Ovary (tissue), 9 donors: ENCODE measurements around the gene DGCR8. TPM values are rescaled to one million over a fixed set of nuclear protein-coding genes. Genes with fewer than 3 reads are reported as not detected.

Experiments
- DNase-seq, 5 donors: peaks; one replicate each; pipeline ENCODE4 v3.0.0-alpha.2; 2019 to 2020
- H3K27ac ChIP-seq, 2 donors: fragments of 200-600 bp; one replicate each; pipeline versions ENCODE4 v1.5.1 to v1.8.0; 2019 to 2022
- H3K27me3 ChIP-seq: fragments of 200-600 bp; one replicate; pipeline ENCODE4 v1.8.0; 2022
- H3K36me3 ChIP-seq: fragments of 200-600 bp; sonication (generic); one replicate; pipeline ENCODE4 v1.5.1; 2019
- H3K4me1 ChIP-seq: one replicate; pipeline ENCODE4 v1.8.1; 2013; ENCODE audit warnings: mild to moderate bottlenecking, moderate library complexity; ENCODE audit not compliant: insufficient read depth
- H3K4me3 ChIP-seq: fragments of 200-600 bp; sonication (generic); one replicate; pipeline ENCODE4 v1.5.1; 2017
- H3K9me3 ChIP-seq, 2 donors: fragments of 200-600 bp in 1 of 2; sonication (generic) in 1 of 2; one replicate each; pipeline versions ENCODE4 v1.5.1 to v1.8.1; 2013 to 2019; ENCODE audit warnings: mild to moderate bottlenecking in 1 of 2, moderate library complexity in 1 of 2
- EP300 ChIP-seq: sonication (generic); formaldehyde crosslinking; IDR thresholded peaks from one replicate; pipeline ENCODE4 v1.6.1; 2017; ENCODE audit warnings: antibody characterized with exemption
- POLR2A ChIP-seq: fragments of 450-650 bp; IDR thresholded peaks from one replicate; pipeline ENCODE4 v1.6.1; 2017; ENCODE audit warnings: antibody characterized with exemption, mild to moderate bottlenecking, moderate library complexity
- WGBS, 3 donors: extraction: QIAGEN DNeasy Blood & Tissue Kit in 1 of 3; methylation state at CpG; one replicate each; pipeline versions ENCODE4 v1.1.5 to v1.1.7; 2013 to 2017; 5-methylcytosine and 5-hydroxymethylcytosine counted together
- intact Hi-C, 4 donors: fragments of 100-400 bp; cut with DNase I; formaldehyde crosslinking; loops; one replicate each; pipeline versions ENCODE4 v1.11.0 to v1.15.1; 2022 to 2023
- polyA plus RNA-seq, 2 donors: library from polyadenylated mRNA; stranded (reverse); fragments of 200-250 nt in 1 of 2; fragments of 350-450 nt in 1 of 2; fragmentation: Illumina TruSeq in 1 of 2; extraction: RNeasy Lipid Tissue Mini Kit (QIAGEN cat#74804) in 1 of 2; gene quantifications; one replicate each; pipeline ENCODE4 v1.2.3, GENCODE V29; 2013 to 2014
- total RNA-seq, 7 donors: library from RNA; depleted of rRNA in 2 of 7; stranded (reverse); fragments of >200 nt in 2 of 7; fragmentation: NEBNext Ultra II Directional in 3 of 7; extraction: Animal tissue kit (Norgen Biotek cat#: 25700) in 3 of 7; gene quantifications; one replicate each; pipeline versions ENCODE4 v1.1.0 to v1.2.4, GENCODE V29; 2016 to 2023
- TF ChIP-seq, protein P1 (sequence below), 3 donors: fragments of 450-650 bp in 2 of 3; fragments of 200-600 bp in 1 of 3; IDR thresholded peaks; one replicate each; pipeline versions ENCODE4 v1.5.1 to v1.8.0; 2016 to 2022; ENCODE audit warnings: antibody characterized with exemption in 3 of 3, mild to moderate bottlenecking in 1 of 3
- donor health status: DM: no; HTN: no; CAD: no; lungs with moderate emphysema.
- donor health status: DM: no; HTN: no; CAD: no.
- donor health status: Bipolar disorder and iron deficiency.
- donor health status: DM: yes; HTN: yes; CAD: no.
- donor health status: DM: no; HTN: no; CAD: no.
- donor health status: DM: yes; HTN: yes; CAD: no.

DGCR8 gene
- total and polyA plus RNA-seq, 9 donors = 15.9 to 46.5 (median 37.6) TPM

DNA sequence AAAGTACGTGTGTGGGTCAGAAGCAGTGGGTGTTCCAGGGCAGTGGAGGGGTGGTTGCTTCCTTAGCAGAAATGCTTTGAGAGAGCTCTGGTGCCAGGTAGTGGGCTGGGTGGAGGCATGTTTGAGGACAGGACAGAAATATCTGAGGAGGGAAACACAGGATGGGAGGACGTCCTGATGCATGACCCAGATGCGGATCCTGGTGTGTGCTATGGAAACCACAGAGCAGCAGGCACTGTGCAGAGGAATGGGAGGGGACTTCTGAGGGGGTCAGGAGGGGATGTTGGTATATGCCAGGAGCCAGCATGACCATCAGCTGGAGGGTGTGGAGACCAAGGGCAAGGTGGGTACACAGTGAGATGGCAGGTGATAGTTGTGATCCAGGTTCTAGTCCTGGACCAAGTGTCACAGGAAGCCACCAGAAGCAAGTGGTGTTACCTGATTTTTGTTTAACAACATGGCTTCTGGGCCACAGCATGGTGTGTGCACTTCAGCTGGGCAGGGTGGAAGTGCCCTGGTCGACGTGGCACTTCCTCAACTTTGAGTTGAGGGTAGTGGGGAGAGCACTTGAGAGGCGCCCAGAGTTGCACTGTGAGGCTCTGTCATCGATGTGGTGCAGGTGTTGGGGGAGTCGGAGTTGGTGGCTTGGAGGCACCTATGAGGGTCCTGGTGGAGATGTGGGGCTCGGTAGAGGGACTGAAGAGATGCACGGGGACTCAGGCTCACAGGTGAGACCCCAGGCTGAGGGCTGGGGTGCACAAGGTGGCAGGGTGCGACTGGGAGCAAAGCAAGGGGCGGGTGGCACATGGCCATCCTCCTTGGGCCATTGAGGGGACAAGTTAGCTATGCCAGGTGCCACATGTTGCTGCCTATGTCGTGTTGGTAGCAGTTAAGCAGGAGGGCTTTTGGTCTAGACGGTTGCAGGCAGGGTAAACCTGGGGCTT is 7.5 kb downstream of the DGCR8 start:
- Histone ChIP-seq H3K9me3 (no peaks in the 10 kb centered on the region), H3K4me3 (no peak overlapping the region), H3K36me3 (peaks cover 2% of the 10 kb centered on the region), H3K27me3 (no peaks in the 10 kb centered on the region), H3K27ac (no peak overlapping the region), H3K4me1 (peaks cover 14% of the 10 kb centered on the region)
- WGBS, 3 donors = 87 to 90% (median 88%) methylated on average over 14 of the region's 14 CpGs
- no peak for TF ChIP-seq EP300
- no peak for TF ChIP-seq POLR2A
- TF ChIP-seq, protein P1, sequence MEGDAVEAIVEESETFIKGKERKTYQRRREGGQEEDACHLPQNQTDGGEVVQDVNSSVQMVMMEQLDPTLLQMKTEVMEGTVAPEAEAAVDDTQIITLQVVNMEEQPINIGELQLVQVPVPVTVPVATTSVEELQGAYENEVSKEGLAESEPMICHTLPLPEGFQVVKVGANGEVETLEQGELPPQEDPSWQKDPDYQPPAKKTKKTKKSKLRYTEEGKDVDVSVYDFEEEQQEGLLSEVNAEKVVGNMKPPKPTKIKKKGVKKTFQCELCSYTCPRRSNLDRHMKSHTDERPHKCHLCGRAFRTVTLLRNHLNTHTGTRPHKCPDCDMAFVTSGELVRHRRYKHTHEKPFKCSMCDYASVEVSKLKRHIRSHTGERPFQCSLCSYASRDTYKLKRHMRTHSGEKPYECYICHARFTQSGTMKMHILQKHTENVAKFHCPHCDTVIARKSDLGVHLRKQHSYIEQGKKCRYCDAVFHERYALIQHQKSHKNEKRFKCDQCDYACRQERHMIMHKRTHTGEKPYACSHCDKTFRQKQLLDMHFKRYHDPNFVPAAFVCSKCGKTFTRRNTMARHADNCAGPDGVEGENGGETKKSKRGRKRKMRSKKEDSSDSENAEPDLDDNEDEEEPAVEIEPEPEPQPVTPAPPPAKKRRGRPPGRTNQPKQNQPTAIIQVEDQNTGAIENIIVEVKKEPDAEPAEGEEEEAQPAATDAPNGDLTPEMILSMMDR (IDR thresholded peaks at IDR 0.05) = no peak
- DNase-seq = no peak
- intact Hi-C loops = no loop called here

DNA sequence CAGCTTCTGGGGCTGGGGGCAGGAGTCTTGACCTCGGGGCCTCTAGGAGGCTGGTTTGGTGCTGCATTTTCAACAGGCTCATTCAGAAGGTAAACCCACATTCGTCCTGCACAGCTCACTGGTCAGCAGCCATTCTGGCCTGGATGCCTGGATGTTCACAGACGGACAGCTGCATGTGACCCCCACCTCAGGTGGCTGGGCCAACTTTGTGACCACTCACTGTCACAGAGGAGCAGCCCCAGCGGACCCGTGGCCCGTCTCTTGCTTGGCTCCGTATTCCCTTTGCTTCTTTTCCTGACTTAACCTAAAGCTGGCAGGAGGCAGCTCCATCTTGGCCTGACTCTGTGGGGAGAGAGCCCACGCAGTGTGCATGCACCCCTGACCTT is 8.2 kb downstream of the DGCR8 start:
- Histone ChIP-seq H3K27ac (no peak overlapping the region), H3K9me3 (no peaks in the 10 kb centered on the region), H3K27me3 (no peaks in the 10 kb centered on the region), H3K36me3 (peaks cover 2% of the 10 kb centered on the region), H3K4me1 (peaks cover 9% of the 10 kb centered on the region), H3K4me3 (no peak overlapping the region)
- no peak for DNase-seq
- TF ChIP-seq POLR2A (no peak), EP300 (no peak)
- TF ChIP-seq, protein P1 (IDR thresholded peaks at IDR 0.05) = no peak
- WGBS, 3 donors = 80 to 89% (median 85%) methylated on average over 8 of the region's 8 CpGs
- intact Hi-C loops = no loop called here

DNA sequence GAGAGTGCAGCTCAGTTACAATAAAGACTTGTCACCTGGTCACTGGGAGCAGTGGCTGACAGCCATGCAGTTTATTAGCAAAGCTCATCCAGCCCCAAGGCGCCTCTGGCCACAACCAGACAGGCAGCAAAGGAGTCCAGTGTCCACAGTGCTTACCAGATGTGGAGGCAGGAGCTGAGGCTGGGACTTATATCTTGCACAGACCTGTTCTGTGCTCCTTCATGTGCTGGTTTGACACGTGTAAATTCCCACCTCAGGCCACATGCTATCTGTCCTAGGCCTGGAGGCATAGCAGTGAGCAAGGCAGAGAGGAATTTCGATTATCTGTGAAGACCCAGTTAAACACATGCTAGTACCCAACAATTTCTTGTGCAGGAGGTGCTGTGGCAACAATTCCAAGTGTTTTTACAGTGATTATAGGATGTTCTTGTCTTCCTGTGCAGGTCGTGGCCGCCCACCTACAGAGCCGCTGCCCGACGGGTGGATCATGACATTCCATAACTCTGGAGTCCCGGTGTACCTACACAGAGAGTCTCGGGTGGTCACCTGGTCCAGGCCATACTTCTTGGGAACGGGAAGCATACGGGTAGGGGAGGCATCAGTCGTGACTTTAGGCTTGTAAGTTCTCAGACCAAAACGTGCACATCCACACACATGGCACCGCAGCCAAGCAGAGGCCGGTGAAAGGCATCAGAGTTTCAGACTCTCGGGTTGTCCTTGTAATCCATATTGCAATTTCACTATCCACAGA is 9.4 kb downstream of the DGCR8 start:
- WGBS, 3 donors = 88 to 89% (median 88%) methylated on average over 17 of the region's 17 CpGs
- peaks cover 7% of the 10 kb centered on the region for H3K4me1 ChIP-seq
- no peaks in the 10 kb centered on the region for H3K9me3 ChIP-seq
- H3K36me3 ChIP-seq = peaks cover 2% of the 10 kb centered on the region
- no peak overlapping the region for H3K27ac ChIP-seq
- TF ChIP-seq, protein P1 (IDR thresholded peaks at IDR 0.05) = no peak
- no peak for TF ChIP-seq EP300
- no peak for TF ChIP-seq POLR2A
- H3K4me3 ChIP-seq = no peak overlapping the region
- no peaks in the 10 kb centered on the region for H3K27me3 ChIP-seq
- intact Hi-C loops = no loop called here
- DNase-seq = no peak

DNA sequence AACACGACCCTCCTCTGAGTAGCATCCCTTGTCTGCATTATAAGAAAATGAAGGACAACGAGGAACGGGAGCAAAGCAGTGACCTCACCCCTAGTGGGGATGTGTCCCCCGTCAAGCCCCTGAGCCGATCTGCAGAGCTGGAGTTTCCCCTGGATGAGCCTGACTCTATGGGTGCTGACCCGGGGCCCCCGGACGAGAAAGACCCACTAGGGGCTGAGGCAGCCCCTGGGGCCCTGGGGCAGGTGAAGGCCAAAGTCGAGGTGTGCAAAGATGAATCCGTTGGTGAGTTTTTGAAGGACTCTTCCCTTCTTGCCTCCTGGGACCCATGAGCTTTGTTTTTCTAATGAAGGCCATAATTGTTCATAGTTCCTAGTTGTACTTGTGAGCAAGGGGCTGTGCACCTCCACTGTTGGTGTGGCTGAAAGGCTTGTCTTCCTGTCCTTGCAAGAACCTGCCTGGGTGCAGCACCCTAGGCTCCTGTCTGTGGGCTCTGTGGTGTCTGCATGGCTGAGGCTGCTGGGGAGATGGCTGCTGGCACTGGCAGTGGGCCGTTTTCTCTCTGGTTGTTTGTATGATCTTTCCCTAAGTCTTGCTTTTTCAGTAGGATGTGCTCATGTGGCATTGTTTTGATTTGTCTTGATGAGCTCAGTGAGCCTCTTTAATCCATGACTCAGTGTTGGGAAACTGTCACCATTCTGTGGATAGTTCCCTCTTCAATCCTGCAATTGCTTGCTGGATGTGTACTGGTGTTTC is 10.1 kb downstream of the DGCR8 start:
- 88 to 92% (median 89%) methylated on average over 11 of the region's 11 CpGs for WGBS, 3 donors
- no peak for TF ChIP-seq EP300
- no peaks in the 10 kb centered on the region for H3K4me1 ChIP-seq
- H3K27me3 ChIP-seq = no peaks in the 10 kb centered on the region
- no peak for DNase-seq
- H3K27ac ChIP-seq = no peak overlapping the region
- intact Hi-C loops = loop anchor here in 1 of 4 donors (10.0 kb wide), 1 partner anchor 65 kb away; the partner anchor contains the start of gene TANGO2
- H3K4me3 ChIP-seq = no peak overlapping the region
- H3K36me3 ChIP-seq = peaks cover 2% of the 10 kb centered on the region
- H3K9me3 ChIP-seq = no peaks in the 10 kb centered on the region
